Endothelial cell of umbilical vein (primary cell): ENCODE results near the gene SULF2. TPM values are rescaled to one million over a fixed set of nuclear protein-coding genes. Genes with fewer than 3 reads are reported as not detected.

Experiments used
- BruUV-seq: library from RNA; stranded (reverse); fragments of 400-500 nt; replicated peaks from 2 replicates; lab custom pipeline; 2021; lab: Mats Ljungman, UMichigan
- CTCF ChIA-PET: fragments of 300-600, 350-600 bp; sonication (Branson Sonifier 250); formaldehyde crosslinking; loops from one replicate; lab custom pipeline; 2021; ENCODE audit warnings: antibody characterized with exemption, inconsistent platforms; lab: Charles Lee
- POLR2A ChIA-PET: fragments of 300-600, 350-600 bp; sonication (Branson Sonifier 250); formaldehyde crosslinking; loops from one replicate; lab custom pipeline; 2021; ENCODE audit warnings: antibody characterized with exemption, inconsistent platforms; lab: Charles Lee
- DNase-seq: peaks from one replicate; pipeline ENCODE4 v3.0.0-alpha.2; 2011; ENCODE audit warnings: low read depth, low spot score
- FAIRE-seq: peaks from 2 replicates; lab custom pipeline; 2011; peaks lifted over from hg19 to GRCh38; lab: Jason Lieb, UNC
- H2AFZ ChIP-seq: 2 replicates; pipeline ENCODE4 v1.6.0; 2012; ENCODE audit warnings: low read depth, low read length, control low read depth, inconsistent platforms
- H3K27ac ChIP-seq: 2 replicates; pipeline ENCODE4 v1.5.1; 2011; ENCODE audit warnings: low read depth, mild to moderate bottlenecking, control low read depth, low read length, moderate library complexity; ENCODE audit not compliant: insufficient read depth
- H3K27me3 ChIP-seq, 2 experiments: 2 replicates each; pipeline versions ENCODE4 v1.6.0 to v1.6.1; 2011; ENCODE audit warnings: low read length in 2 of 2, mixed read lengths in 1 of 2; ENCODE audit not compliant: control insufficient read depth in 2 of 2, insufficient read depth in 2 of 2
- H3K36me3 ChIP-seq, 2 experiments: 2 replicates in 1 of 2; 3 replicates in 1 of 2; pipeline ENCODE4 v1.5.1; 2011; ENCODE audit warnings: low read length in 2 of 2, mild to moderate bottlenecking in 1 of 2, moderate library complexity in 1 of 2; ENCODE audit not compliant: control insufficient read depth in 2 of 2, insufficient read depth in 2 of 2; ENCODE audit errors: extremely low read depth in 1 of 2
- H3K4me1 ChIP-seq: 3 replicates; pipeline ENCODE4 v1.5.1; 2011; ENCODE audit warnings: mild to moderate bottlenecking, low read length; ENCODE audit not compliant: control insufficient read depth, insufficient read depth; ENCODE audit errors: extremely low read depth
- H3K4me2 ChIP-seq: 2 replicates; pipeline ENCODE4 v1.6.1; 2011; ENCODE audit warnings: low read length, control low read depth, mixed read lengths; ENCODE audit not compliant: insufficient read depth
- H3K4me3 ChIP-seq, 3 experiments: fragments of 200-600 bp in 1 of 3; sonication (generic), shearing (Covaris generic) in 1 of 3; replicated peaks in 1 of 3; 2 replicates each; pipeline ENCODE4 v1.5.1; 2011 to 2016; ENCODE audit warnings: control low read depth in 3 of 3, low read length in 3 of 3, mild to moderate bottlenecking in 2 of 3, inconsistent platforms in 1 of 3, low read depth in 1 of 3, moderate library complexity in 1 of 3; ENCODE audit not compliant: insufficient read depth in 1 of 3
- H3K79me2 ChIP-seq: 2 replicates; pipeline ENCODE4 v1.6.0; 2012; ENCODE audit warnings: low read length, inconsistent platforms; ENCODE audit not compliant: control insufficient read depth, insufficient read depth
- H3K9ac ChIP-seq: replicated peaks from 2 replicates; pipeline ENCODE3; 2011; ENCODE audit warnings: low read length, control low read depth; ENCODE audit not compliant: insufficient read depth; ENCODE audit errors: extremely low read depth
- H3K9me1 ChIP-seq: replicated peaks from 3 replicates; pipeline ENCODE4 v1.6.0; 2011; ENCODE audit warnings: mild to moderate bottlenecking, low read length; ENCODE audit not compliant: control insufficient read depth, insufficient read depth; ENCODE audit errors: extremely low read depth
- H3K9me3 ChIP-seq: replicated peaks from 2 replicates; pipeline ENCODE4 v1.5.1; 2012; ENCODE audit warnings: low read length, inconsistent platforms; ENCODE audit not compliant: control insufficient read depth, insufficient read depth
- H4K20me1 ChIP-seq: replicated peaks from 2 replicates; pipeline ENCODE3; 2011; ENCODE audit warnings: mild to moderate bottlenecking, low read length; ENCODE audit not compliant: control insufficient read depth, insufficient read depth; ENCODE audit errors: extremely low read depth
- CTCF ChIP-seq, 2 donors: IDR thresholded peaks; 1 replicate in 1 of 2; 2 replicates in 1 of 2; pipeline ENCODE4 v1.5.1; 2011; ENCODE audit warnings: low read length in 2 of 2, mild to moderate bottlenecking in 2 of 2, moderate library complexity in 2 of 2, control low read depth in 1 of 2, inconsistent platforms in 1 of 2, low read depth in 1 of 2; ENCODE audit not compliant: insufficient read depth in 1 of 2; ENCODE audit errors: extremely low read depth in 1 of 2
- EZH2 ChIP-seq: IDR thresholded peaks from 2 replicates; pipeline ENCODE4 v1.6.1; 2012; ENCODE audit warnings: borderline replicate concordance, low read depth, mild to moderate bottlenecking, moderate library complexity, low read length, inconsistent platforms; ENCODE audit not compliant: severe bottlenecking
- FOS ChIP-seq: IDR thresholded peaks from 2 replicates; pipeline ENCODE4 v1.6.1; 2011; ENCODE audit warnings: mild to moderate bottlenecking, low read length, moderate library complexity, borderline replicate concordance; ENCODE audit not compliant: insufficient read depth
- MAX ChIP-seq: IDR thresholded peaks from 2 replicates; pipeline ENCODE4 v1.6.1; 2011; ENCODE audit not compliant: insufficient read depth, insufficient read length
- MYC ChIP-seq: IDR thresholded peaks from one replicate; pipeline ENCODE4 v1.6.1; 2011; ENCODE audit warnings: mild to moderate bottlenecking, low read depth, low read length
- POLR2A ChIP-seq: IDR thresholded peaks from 2 replicates; pipeline ENCODE4 v1.6.1; 2012; ENCODE audit warnings: low read depth, mild to moderate bottlenecking, control low read depth, low read length
- POLR2AphosphoS5 ChIP-seq: IDR thresholded peaks from 2 replicates; pipeline ENCODE4 v1.6.1; 2012; ENCODE audit warnings: low read depth, mild to moderate bottlenecking, control low read depth, low read length, moderate library complexity; ENCODE audit not compliant: insufficient read depth
- dilution Hi-C: fragments of 300-500 bp; cut with MboI; formaldehyde crosslinking; loops from one replicate; pipeline ENCODE4 v1.15.0; 2019; ENCODE audit warnings: low sequenced_read_pairs; ENCODE audit not compliant: extremely low pct_ligation_motif_present
- intact Hi-C: fragments of 100-400 bp; cut with micrococcal nuclease; formaldehyde crosslinking; loops from one replicate; pipeline ENCODE4 v1.10.0; 2022
- polyA plus RNA-seq, 4 experiments: library from polyadenylated mRNA; depleted of rRNA in 3 of 4; stranded (reverse) in 3 of 4; unstranded in 1 of 4; fragments of >200 nt; gene quantifications; 2 replicates each; pipeline versions ENCODE4 v1.2.1 to v1.2.3, GENCODE V29; 2011 to 2012; ENCODE audit warnings: missing spikeins in 1 of 4
- total RNA-seq: library from RNA; stranded (reverse); gene quantifications from 2 replicates; pipeline ENCODE4 v1.2.3, GENCODE V29; 2021

Gene SULF2
- total and polyA plus RNA-seq, 2 donors (not counting 3 experiments of a cell fraction or from before 2014, with no cell fraction given): 58.5 to 160 TPM

DNA sequence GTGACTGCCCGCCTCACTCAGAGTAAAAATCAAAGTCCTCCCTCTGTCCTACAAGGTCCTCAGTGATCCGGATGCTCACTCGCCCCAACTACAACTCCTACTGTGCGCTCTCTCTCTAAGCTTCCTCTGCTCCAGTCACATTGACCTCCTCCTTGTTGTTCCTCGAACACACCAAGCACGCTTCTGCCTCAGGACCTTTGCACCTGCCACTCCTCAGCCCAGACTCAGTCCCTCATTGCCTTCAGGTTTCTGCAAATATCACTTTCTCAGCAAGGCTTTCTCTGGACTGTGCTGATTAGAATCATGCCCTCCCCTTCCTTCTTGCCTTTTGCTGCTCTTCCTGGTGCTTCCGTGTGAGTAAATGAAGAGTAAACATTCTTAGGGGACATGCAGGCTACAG is 41.6 kb downstream of the SULF2 start:
- Histone ChIP-seq H4K20me1 (no peaks in the 10 kb centered on the region), H3K4me1 (no peaks in the 10 kb centered on the region), H3K4me3 (no peak overlapping the region), H3K36me3 (no peaks in the 10 kb centered on the region), H3K27ac (no peak overlapping the region), H2AFZ (no peak overlapping the region), H3K79me2 (no peaks in the 10 kb centered on the region), H3K9ac (no peak overlapping the region), H3K27me3 (no peaks in the 10 kb centered on the region), H3K9me1 (no peaks in the 10 kb centered on the region), H3K4me2 (no peak overlapping the region), H3K9me3 (no peaks in the 10 kb centered on the region)
- DNase-seq (no peak), FAIRE-seq (no peak)
- no TSS peak for BruUV-seq
- POLR2A ChIA-PET: no interaction called here
- CTCF ChIA-PET: no interaction called here
- TF ChIP-seq MYC (no peak), POLR2A (no peak), MAX (no peak), EZH2 (no peak), FOS (no peak)
- dilution Hi-C loops: no loop called here
- intact Hi-C loops: no loop called here

GRCh38 chr20:47741669-47742608 is 43.3 kb downstream of the SULF2 start:
- POLR2A ChIA-PET: no interaction called here

More at GRCh38 chr20:47741669-47742608, 43.3 kb downstream of the SULF2 start:
- H4K20me1 ChIP-seq: no peaks in the 10 kb centered on the region
- TF ChIP-seq MAX (no peak), CTCF (IDR thresholded peaks at IDR 0.05; ENCODE audit: extremely low read depth in 1 of 2, insufficient read depth in 1 of 2, low read depth in 1 of 2, low read length in 2 of 2) (no peak), POLR2AphosphoS5 (no peak)
- FAIRE-seq (no peak), DNase-seq (peak; percentile 11)
- no peak overlapping the region for H3K27ac ChIP-seq
- H3K4me1 ChIP-seq: no peaks in the 10 kb centered on the region
- no peak overlapping the region for H3K4me2 ChIP-seq
- dilution Hi-C loops (no loop called here), intact Hi-C loops (no loop called here)
- H3K79me2 ChIP-seq: no peaks in the 10 kb centered on the region
- no TSS peak for BruUV-seq
- H3K36me3 ChIP-seq: no peaks in the 10 kb centered on the region
- no peaks in the 10 kb centered on the region for H3K9me3 ChIP-seq
- no peak overlapping the region for H3K4me3 ChIP-seq
- H3K9ac ChIP-seq: no peak overlapping the region
- no peak overlapping the region for H2AFZ ChIP-seq
- CTCF ChIA-PET: no interaction called here
- H3K9me1 ChIP-seq: no peaks in the 10 kb centered on the region
- no peaks in the 10 kb centered on the region for H3K27me3 ChIP-seq
